ENCODE data around the gene KBTBD3. TPM values are rescaled to one million over a fixed set of nuclear protein-coding genes. Genes with fewer than 3 reads are reported as not detected.
"Not testable (repeated sequence)": the region's sequence is repeated elsewhere in the genome, so short reads cannot be mapped to it uniquely, and the experiment has no call there.

The KBTBD3 gene
- total RNA-seq, 2 experiments from 2014 or later, result 6.5 to 10.3 TPM

DNA sequence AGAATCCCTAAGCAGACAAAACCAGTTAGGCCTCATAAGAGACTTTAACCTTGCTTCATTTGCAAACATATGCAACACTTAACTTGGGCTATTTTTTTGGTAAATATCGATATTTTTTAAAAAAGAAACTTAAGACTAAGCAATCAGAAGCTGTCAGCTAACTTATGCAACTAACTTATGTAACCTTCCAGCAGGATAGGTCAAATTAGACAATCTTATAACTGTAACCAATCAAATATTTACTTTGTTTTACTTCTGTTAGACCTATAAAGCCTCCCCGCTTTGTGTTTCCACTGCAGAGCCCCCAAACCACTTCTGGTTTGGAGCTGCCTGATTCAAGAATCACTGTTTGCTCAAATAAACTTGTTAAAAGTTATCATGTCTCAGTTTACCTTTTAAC is 63.1 kb downstream of the KBTBD3 start:
- BruUV-seq (replicated peaks), result no TSS peak
- intact Hi-C loops (cut with micrococcal nuclease; ENCODE audit: unreplicated experiment), result no loop called here
- peaks cover 79% of the 10 kb centered on the region for H3K36me3 ChIP-seq (ENCODE audit: insufficient read depth, low read length)
- no peak overlapping the region for H3K27ac ChIP-seq (ENCODE audit: low read depth, low read length, poor library complexity, severe bottlenecking)
- no peaks in the 10 kb centered on the region for H3K9me2 ChIP-seq (ENCODE audit: insufficient read depth, low read length)
- H3K79me2 ChIP-seq (ENCODE audit: insufficient read depth, low read depth, low read length), result peaks cover 78% of the 10 kb centered on the region
- H3K4me1 ChIP-seq (ENCODE audit: insufficient read depth, low read length, poor library complexity, severe bottlenecking), result peaks cover 27% of the 10 kb centered on the region
- peaks cover 18% of the 10 kb centered on the region for H4K20me1 ChIP-seq (ENCODE audit: insufficient read depth, low read length)
- POLR2A ChIA-PET, result interaction anchor here (0.7 to 1.1 kb wide), 2 partner anchors 63 to 301 kb away, joined by 3 read pairs; partner anchors contain the start of genes AASDHPPT and KBTBD3
- no peak for DNase-seq (ENCODE audit: low spot score)
- CTCF ChIA-PET (ENCODE audit: unreplicated experiment), result no interaction called here
- H3K4me2 ChIP-seq (ENCODE audit: low read length), result no peak overlapping the region
- H3K9me3 ChIP-seq (ENCODE audit: low read length), result no peaks in the 10 kb centered on the region
- no peak overlapping the region for H3K4me3 ChIP-seq (ENCODE audit: low read depth, low read length, poor library complexity, severe bottlenecking)
- no peak for TF ChIP-seq EZH2phosphoT487 (IDR thresholded peaks at IDR 0.05; ENCODE audit: borderline replicate concordance, low read depth, low read length)
- TF ChIP-seq, protein P1, sequence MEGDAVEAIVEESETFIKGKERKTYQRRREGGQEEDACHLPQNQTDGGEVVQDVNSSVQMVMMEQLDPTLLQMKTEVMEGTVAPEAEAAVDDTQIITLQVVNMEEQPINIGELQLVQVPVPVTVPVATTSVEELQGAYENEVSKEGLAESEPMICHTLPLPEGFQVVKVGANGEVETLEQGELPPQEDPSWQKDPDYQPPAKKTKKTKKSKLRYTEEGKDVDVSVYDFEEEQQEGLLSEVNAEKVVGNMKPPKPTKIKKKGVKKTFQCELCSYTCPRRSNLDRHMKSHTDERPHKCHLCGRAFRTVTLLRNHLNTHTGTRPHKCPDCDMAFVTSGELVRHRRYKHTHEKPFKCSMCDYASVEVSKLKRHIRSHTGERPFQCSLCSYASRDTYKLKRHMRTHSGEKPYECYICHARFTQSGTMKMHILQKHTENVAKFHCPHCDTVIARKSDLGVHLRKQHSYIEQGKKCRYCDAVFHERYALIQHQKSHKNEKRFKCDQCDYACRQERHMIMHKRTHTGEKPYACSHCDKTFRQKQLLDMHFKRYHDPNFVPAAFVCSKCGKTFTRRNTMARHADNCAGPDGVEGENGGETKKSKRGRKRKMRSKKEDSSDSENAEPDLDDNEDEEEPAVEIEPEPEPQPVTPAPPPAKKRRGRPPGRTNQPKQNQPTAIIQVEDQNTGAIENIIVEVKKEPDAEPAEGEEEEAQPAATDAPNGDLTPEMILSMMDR (conservative IDR thresholded peaks at IDR 0.05; ENCODE audit: low read length), result no peak
- H2AFZ ChIP-seq (ENCODE audit: low read length), result no peak overlapping the region

DNA sequence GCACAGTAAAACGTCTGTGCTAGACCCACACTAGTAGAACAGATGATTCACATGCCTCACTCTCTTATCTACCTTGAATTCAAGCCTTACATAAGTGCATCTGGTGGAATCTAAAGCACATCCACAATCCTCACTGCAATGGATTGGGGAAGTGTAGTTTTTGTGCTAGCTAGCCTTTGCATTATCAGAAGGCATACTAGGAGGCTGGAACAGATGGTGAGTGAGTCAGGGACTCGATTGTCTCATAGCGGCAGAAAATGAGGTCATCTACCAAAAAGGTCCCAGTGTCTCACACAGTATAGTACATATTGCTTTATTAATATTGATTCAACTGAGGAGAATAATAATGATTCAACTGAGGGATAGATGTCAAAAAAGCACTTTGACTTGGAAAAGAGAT is 64.4 kb downstream of the KBTBD3 start:
- BruUV-seq (replicated peaks), result no TSS peak

DNA sequence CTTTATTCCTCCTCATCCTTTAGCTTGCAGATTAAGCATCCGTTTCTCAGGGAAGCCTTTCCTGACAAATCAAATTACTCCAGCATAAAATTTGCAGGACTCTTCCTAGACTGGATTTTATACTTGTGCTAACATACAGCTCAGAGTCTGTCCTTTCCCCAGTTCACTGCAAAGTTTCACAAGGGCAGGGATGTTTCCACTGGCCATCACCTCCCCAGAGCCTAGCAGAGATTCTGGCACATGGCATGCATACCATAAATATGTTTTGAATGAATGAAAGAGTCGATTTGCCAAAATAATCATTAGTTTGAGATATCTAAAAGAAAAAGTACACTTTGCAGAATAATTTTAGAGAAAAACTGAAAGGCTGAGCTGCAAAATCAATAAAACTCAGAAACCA is 65.7 kb downstream of the KBTBD3 start:
- no peaks in the 10 kb centered on the region for H3K9me2 ChIP-seq (ENCODE audit: insufficient read depth, low read length)
- peaks cover 7% of the 10 kb centered on the region for H4K20me1 ChIP-seq (ENCODE audit: insufficient read depth, low read length)
- no peak overlapping the region for H3K27ac ChIP-seq (ENCODE audit: low read depth, low read length, poor library complexity, severe bottlenecking)
- H3K9me3 ChIP-seq (ENCODE audit: low read length), result no peaks in the 10 kb centered on the region
- intact Hi-C loops (cut with micrococcal nuclease; ENCODE audit: unreplicated experiment), result no loop called here
- peaks cover 15% of the 10 kb centered on the region for H3K4me1 ChIP-seq (ENCODE audit: insufficient read depth, low read length, poor library complexity, severe bottlenecking)
- ChIA-PET CTCF (ENCODE audit: unreplicated experiment) (no interaction called here), POLR2A (no interaction called here)
- no TSS peak for BruUV-seq (replicated peaks)
- TF ChIP-seq EZH2phosphoT487 (IDR thresholded peaks at IDR 0.05; ENCODE audit: borderline replicate concordance, low read depth, low read length), result no peak
- TF ChIP-seq, protein P1 (conservative IDR thresholded peaks at IDR 0.05; ENCODE audit: low read length), result no peak
- no peak overlapping the region for H3K4me2 ChIP-seq (ENCODE audit: low read length)
- H3K4me3 ChIP-seq (ENCODE audit: low read depth, low read length, poor library complexity, severe bottlenecking), result no peak overlapping the region
- H2AFZ ChIP-seq (ENCODE audit: low read length), result no peak overlapping the region
- H3K79me2 ChIP-seq (ENCODE audit: insufficient read depth, low read depth, low read length), result peaks cover 69% of the 10 kb centered on the region
- no peak for DNase-seq (ENCODE audit: low spot score)
- H3K36me3 ChIP-seq (ENCODE audit: insufficient read depth, low read length), result peaks cover 85% of the 10 kb centered on the region

More for the DNA sequence above, 64.4 kb downstream of the KBTBD3 start:
- Histone ChIP-seq H3K9me3 (ENCODE audit: low read length) (no peaks in the 10 kb centered on the region), H3K9me2 (ENCODE audit: insufficient read depth, low read length) (no peaks in the 10 kb centered on the region), H3K27ac (ENCODE audit: low read depth, low read length, poor library complexity, severe bottlenecking) (no peak overlapping the region), H3K4me1 (ENCODE audit: insufficient read depth, low read length, poor library complexity, severe bottlenecking) (peaks cover 18% of the 10 kb centered on the region), H3K36me3 (ENCODE audit: insufficient read depth, low read length) (peaks cover 81% of the 10 kb centered on the region), H3K79me2 (ENCODE audit: insufficient read depth, low read depth, low read length) (peaks cover 78% of the 10 kb centered on the region), H3K4me2 (ENCODE audit: low read length) (no peak overlapping the region), H3K4me3 (ENCODE audit: low read depth, low read length, poor library complexity, severe bottlenecking) (no peak overlapping the region), H2AFZ (ENCODE audit: low read length) (no peak overlapping the region), H4K20me1 (ENCODE audit: insufficient read depth, low read length) (peaks cover 12% of the 10 kb centered on the region)
- intact Hi-C loops (cut with micrococcal nuclease; ENCODE audit: unreplicated experiment), result no loop called here
- ChIA-PET CTCF (ENCODE audit: unreplicated experiment) (no interaction called here), POLR2A (interaction anchor here (0.6 kb wide), 1 partner anchor 55 kb away, joined by 3 read pairs; no protein-coding TSS in a partner anchor)
- DNase-seq (ENCODE audit: low spot score), result no peak
- no peak for TF ChIP-seq EZH2phosphoT487 (IDR thresholded peaks at IDR 0.05; ENCODE audit: borderline replicate concordance, low read depth, low read length)
- TF ChIP-seq, protein P1 (conservative IDR thresholded peaks at IDR 0.05; ENCODE audit: low read length), result no peak

DNA sequence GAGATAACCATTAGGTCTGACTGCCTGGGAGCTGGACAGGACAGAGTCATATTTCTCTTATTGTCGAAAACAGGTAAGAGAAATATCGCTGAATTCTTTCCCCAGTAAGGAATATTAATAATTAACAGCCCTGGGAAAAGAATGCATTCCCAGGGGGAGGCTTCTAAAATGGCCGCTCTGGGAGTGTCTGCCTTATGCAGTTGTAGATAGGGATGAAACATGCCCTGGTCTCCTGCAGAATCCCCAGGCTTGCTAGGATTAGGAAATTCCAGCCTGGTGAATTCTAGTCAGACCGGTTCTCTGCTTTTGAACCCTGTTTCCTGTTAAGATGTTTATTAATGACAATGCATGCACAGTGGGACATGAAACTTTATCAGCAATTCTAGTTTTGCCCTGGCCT is 74.1 kb downstream of the KBTBD3 start:
- CTCF ChIA-PET (ENCODE audit: unreplicated experiment); H2AFZ ChIP-seq (ENCODE audit: low read length); H3K9me2 ChIP-seq (ENCODE audit: insufficient read depth, low read length); DNase-seq (ENCODE audit: low spot score); H3K9me3 ChIP-seq (ENCODE audit: low read length); H3K4me3 ChIP-seq (ENCODE audit: low read depth, low read length, poor library complexity, severe bottlenecking); H3K27ac ChIP-seq (ENCODE audit: low read depth, low read length, poor library complexity, severe bottlenecking); H4K20me1 ChIP-seq (ENCODE audit: insufficient read depth, low read length); H3K4me1 ChIP-seq (ENCODE audit: insufficient read depth, low read length, poor library complexity, severe bottlenecking); intact Hi-C loops (cut with micrococcal nuclease; ENCODE audit: unreplicated experiment); H3K4me2 ChIP-seq (ENCODE audit: low read length); BruUV-seq (replicated peaks): not testable (repeated sequence)
- POLR2A ChIA-PET, result interaction anchor here (0.9 kb wide), 1 partner anchor 17 kb away, joined by 7 read pairs; no protein-coding TSS in a partner anchor
- H3K79me2 ChIP-seq (ENCODE audit: insufficient read depth, low read depth, low read length), result peaks cover 15% of the 10 kb centered on the region
- H3K36me3 ChIP-seq (ENCODE audit: insufficient read depth, low read length), result peaks cover 57% of the 10 kb centered on the region

All from OCI-LY7 (cell line).